ENCODE data around the gene AUTS2. TPM values are rescaled to one million over a fixed set of nuclear protein-coding genes. Genes with fewer than 3 reads are reported as not detected.
A peak's percentile ranks its signal among the peaks of the same experiment; 100 is the strongest.

Gene AUTS2
- total RNA-seq, 6 experiments from 2014 or later: 10.4 to 32.0 (median 19.3) TPM

DNA sequence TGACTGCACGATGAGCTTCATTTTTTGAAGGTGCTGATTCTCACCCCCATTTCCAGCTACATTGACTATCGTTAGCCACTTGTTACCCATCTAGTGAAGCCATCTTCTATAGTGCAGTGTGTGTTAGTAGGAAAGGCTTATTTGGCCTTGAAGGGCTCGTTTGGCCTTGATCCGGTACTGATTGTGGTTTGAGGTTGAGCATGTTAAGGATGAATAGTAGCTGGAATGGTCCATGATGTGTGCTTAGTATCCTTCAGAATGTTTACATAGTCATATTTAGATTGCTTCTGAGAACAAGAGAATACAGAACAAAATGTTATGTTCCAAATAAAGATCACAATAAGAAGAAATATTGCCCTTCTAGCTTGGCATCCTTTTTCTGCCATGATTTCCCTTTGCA lies 591.5 kb downstream of the AUTS2 start:
- Histone ChIP-seq H3K9me3 (no peaks in the 10 kb centered on the region), H3K4me3 (no peak overlapping the region), H3K4me1 (no peaks in the 10 kb centered on the region), H3K27ac (no peak overlapping the region), H3K36me3 (no peaks in the 10 kb centered on the region), H3K27me3 (no peaks in the 10 kb centered on the region)
- ATAC-seq (no peak), DNase-seq (no peak)
- TF ChIP-seq POLR2A (IDR thresholded peaks at IDR 0.05) (no peak), CTCF (IDR thresholded peaks at IDR 0.05) (no peak)
- intact Hi-C loops (cut with DNase I): loop anchor here in 1 of 2 donors (10.0 kb wide), 1 partner anchor 515 kb away; no protein-coding TSS in a partner anchor
- 80% methylated on average over 4 of the region's 4 CpGs for WGBS (ENCODE audit: insufficient coverage, low coverage, low lambda C conversion rate, missing lambda C conversion rate)

DNA sequence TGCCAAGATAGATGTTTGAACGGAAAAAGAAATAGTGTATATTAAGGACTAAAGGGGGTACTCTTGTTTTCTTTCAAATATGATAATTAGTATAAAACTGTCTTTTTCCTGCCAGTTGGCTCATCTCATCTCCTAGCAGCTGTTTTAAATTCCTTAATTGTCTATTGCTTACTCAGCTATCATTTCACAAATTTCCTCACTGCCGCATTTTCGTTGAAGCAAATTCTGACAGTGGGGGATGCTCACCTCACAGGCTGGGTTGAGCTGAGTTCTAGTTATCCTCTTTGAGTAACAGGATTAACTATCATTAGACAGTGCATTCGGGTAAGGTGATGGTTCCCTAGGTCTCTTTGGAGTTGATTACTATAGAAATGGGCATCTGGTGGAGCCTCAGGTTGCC lies 592.0 kb downstream of the AUTS2 start:
- TF ChIP-seq POLR2A (IDR thresholded peaks at IDR 0.05) (no peak), CTCF (IDR thresholded peaks at IDR 0.05) (no peak)
- DNase-seq (no peak), ATAC-seq (no peak)
- no peaks in the 10 kb centered on the region for H3K36me3 ChIP-seq
- no peaks in the 10 kb centered on the region for H3K27me3 ChIP-seq
- H3K27ac ChIP-seq: no peak overlapping the region
- 68% methylated on average over 4 of the region's 4 CpGs for WGBS (ENCODE audit: insufficient coverage, low coverage, low lambda C conversion rate, missing lambda C conversion rate)
- intact Hi-C loops (cut with DNase I): no loop called here
- no peaks in the 10 kb centered on the region for H3K4me1 ChIP-seq
- no peaks in the 10 kb centered on the region for H3K9me3 ChIP-seq
- no peak overlapping the region for H3K4me3 ChIP-seq

GRCh38 chr7:70193514-70193913 lies 595.2 kb downstream of the AUTS2 start:
- H3K4me1 ChIP-seq: peaks cover 0 to 2% (median 0%) of the 10 kb centered on the region in 4 donors
- ATAC-seq (peak; percentile 77 to 83 (median 80)), DNase-seq (no peak)
- H3K27ac ChIP-seq: no peak overlapping the region
- no peaks in the 10 kb centered on the region for H3K9me3 ChIP-seq
- H3K36me3 ChIP-seq: no peaks in the 10 kb centered on the region
- intact Hi-C loops (cut with DNase I): no loop called here
- WGBS (ENCODE audit: insufficient coverage, low coverage, low lambda C conversion rate, missing lambda C conversion rate): 33% methylated on average over 4 of the region's 4 CpGs
- no peak overlapping the region for H3K4me3 ChIP-seq
- no peaks in the 10 kb centered on the region for H3K27me3 ChIP-seq
- TF ChIP-seq CTCF (IDR thresholded peaks at IDR 0.05) (peak; percentile 37 to 53 (median 48)), POLR2A (IDR thresholded peaks at IDR 0.05) (no peak)

DNA sequence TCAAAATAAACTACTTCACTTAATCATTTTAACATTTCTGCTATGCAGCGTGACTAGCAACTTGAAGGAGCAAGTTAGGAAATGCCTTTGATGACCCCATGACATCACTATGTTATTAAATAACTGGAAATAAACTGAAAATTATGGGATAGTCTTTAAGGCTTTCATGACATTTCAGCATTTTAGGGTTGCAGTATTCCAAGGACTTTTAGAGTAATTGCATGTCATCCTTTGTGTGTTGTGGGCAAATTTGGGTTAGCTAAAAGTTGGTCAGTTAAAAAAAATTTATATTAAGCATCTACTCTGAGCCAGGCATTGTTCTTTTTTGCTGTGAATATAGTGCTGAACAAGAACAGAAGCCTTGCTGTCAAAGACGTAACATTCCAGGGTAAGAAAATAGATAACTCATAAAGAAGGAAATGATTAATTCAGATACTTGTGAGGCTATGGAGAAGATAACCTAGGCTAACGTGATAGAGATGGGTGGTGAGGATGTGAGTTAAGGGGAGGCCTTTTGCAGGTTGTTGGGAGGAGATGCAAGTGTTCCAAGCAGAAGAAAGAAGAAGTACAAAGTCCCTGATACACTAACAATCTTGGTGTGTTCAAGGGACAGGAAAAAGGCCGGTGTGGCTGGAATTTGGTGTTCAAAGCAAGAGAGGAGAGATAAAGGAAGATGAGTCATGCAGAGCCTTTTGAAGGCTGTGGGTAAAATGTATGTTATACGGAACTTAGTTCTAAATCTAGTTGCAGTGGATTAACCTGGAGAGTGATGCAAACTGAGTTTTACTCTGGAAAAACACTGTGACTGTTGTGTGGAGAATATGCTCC lies 610.2 kb downstream of the AUTS2 start:
- Histone ChIP-seq H3K4me1 (no peaks in the 10 kb centered on the region), H3K9me3 (no peaks in the 10 kb centered on the region), H3K36me3 (no peaks in the 10 kb centered on the region), H3K27me3 (no peaks in the 10 kb centered on the region), H3K27ac (no peak overlapping the region), H3K4me3 (no peak overlapping the region)
- WGBS (ENCODE audit: insufficient coverage, low coverage, low lambda C conversion rate, missing lambda C conversion rate): 38% methylated on average over 5 of the region's 5 CpGs
- no peak for ATAC-seq
- no peak for DNase-seq
- intact Hi-C loops (cut with DNase I): no loop called here
- TF ChIP-seq CTCF (IDR thresholded peaks at IDR 0.05) (no peak), POLR2A (IDR thresholded peaks at IDR 0.05) (no peak)
